Measurements from ENCODE around the gene AGXT.

AGXT gene

GRCh38 chr2:240888890-240889573 is 20.4 kb downstream of the AGXT start:
- H3K4me3 ChIP-seq (ENCODE audit: low read length): no peak overlapping the region
- DNase-seq (ENCODE audit: low read depth): no peak
- TF ChIP-seq, protein P1, sequence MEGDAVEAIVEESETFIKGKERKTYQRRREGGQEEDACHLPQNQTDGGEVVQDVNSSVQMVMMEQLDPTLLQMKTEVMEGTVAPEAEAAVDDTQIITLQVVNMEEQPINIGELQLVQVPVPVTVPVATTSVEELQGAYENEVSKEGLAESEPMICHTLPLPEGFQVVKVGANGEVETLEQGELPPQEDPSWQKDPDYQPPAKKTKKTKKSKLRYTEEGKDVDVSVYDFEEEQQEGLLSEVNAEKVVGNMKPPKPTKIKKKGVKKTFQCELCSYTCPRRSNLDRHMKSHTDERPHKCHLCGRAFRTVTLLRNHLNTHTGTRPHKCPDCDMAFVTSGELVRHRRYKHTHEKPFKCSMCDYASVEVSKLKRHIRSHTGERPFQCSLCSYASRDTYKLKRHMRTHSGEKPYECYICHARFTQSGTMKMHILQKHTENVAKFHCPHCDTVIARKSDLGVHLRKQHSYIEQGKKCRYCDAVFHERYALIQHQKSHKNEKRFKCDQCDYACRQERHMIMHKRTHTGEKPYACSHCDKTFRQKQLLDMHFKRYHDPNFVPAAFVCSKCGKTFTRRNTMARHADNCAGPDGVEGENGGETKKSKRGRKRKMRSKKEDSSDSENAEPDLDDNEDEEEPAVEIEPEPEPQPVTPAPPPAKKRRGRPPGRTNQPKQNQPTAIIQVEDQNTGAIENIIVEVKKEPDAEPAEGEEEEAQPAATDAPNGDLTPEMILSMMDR (conservative IDR thresholded peaks at IDR 0.05; ENCODE audit: low read length): no peak

DNA sequence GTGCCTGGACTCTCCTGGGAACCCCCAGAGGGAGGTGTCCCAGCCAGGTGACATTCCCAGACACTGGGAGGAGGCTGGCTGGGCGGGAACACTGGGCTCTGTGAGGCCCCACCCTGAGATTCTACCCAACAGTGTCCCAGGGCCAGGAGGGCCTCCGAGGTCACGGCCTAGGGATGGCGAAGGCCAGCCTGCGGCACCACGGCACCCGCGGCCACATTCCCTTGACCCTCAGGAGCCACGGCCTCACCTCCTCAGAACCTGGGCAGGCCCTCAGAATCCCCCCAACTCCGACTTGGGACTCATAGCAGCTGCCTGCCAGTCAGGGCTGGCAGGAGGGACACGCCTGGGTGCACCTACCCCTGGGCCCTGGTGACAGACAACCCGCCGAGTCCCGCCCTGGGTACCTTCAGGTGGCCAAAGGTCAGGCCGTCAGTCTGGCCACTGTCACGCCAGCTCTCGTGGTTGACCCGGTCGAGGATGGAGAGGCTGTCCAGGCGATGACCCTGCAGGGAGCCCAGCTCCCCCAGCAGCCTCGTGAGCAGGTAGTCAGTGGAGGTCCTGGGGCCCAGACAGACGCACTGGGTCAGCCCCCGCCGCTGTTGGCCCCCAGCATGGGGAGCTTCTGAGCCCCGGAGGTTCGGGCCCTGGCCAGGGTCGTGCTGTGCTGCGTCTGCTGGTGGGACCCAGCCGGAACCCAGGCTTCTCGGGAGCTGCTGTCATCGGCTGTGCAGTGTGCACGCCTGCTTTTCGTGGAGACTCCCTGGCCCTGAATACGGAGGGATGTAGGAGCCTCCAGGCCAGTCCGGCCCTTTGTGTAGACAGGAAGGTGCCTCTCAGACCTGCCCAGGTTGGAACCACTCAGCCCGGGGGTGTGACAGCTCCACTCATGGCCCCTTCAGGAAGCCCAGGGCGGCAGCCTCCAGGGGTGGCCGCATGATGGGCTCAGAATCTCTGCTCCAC is 21.3 kb downstream of the AGXT start:
- DNase-seq (ENCODE audit: low read depth): no peak
- H3K4me3 ChIP-seq (ENCODE audit: low read length): no peak overlapping the region
- TF ChIP-seq, protein P1 (conservative IDR thresholded peaks at IDR 0.05; ENCODE audit: low read length): no peak

DNA sequence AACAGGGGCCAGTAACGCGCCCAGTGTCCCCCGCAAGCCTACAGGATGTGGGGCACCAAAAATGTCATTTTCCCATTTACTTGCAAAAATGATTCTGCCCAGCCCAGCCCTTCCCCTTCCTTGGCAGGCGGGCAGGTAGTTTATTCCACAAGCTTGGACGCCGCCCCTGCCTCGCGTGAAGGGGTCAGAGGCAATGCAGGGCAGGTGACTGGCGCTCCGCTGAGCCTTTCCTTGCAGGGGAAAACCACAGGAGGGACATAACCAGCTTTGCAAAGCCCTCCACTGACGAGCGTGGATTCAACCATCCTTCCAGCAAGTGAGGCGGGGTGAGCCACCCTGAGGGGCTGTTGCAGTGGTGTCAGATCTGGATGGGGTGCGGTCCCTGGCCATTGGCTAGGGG is 22.1 kb downstream of the AGXT start:
- no peak for DNase-seq (ENCODE audit: low read depth)
- H3K4me3 ChIP-seq (ENCODE audit: low read length): no peak overlapping the region
- TF ChIP-seq, protein P1 (conservative IDR thresholded peaks at IDR 0.05; ENCODE audit: low read length): no peak

- TF ChIP-seq, protein P1 (conservative IDR thresholded peaks at IDR 0.05; ENCODE audit: low read length): no peak
- DNase-seq (ENCODE audit: low read depth): no peak
- no peak overlapping the region for H3K4me3 ChIP-seq (ENCODE audit: low read length)
Measured at GRCh38 chr2:240891492-240892340, 23.1 kb downstream of the AGXT start.

DNA sequence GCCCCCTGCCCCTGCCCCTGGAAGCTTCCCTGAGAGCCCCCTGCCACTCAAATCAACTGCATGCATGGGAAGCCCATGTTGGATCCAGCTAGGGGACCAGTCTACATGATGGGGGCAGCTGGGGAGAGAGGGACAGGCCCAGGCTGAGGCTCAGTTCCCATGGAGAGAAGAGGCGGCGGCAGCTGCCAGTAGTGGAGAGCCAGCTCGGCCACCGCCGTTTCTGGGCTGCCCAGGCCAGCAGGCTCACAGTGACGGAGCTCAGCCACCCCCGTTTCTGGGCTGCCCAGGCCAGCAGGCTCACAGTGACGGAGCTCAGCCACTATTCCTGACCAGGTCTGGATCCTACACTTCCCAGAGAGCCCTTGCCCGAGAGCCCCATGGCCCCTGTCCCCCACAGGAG is 23.7 kb downstream of the AGXT start:
- TF ChIP-seq, protein P1 (conservative IDR thresholded peaks at IDR 0.05; ENCODE audit: low read length): no peak
- H3K4me3 ChIP-seq (ENCODE audit: low read length): no peak overlapping the region
- no peak for DNase-seq (ENCODE audit: low read depth)

DNA sequence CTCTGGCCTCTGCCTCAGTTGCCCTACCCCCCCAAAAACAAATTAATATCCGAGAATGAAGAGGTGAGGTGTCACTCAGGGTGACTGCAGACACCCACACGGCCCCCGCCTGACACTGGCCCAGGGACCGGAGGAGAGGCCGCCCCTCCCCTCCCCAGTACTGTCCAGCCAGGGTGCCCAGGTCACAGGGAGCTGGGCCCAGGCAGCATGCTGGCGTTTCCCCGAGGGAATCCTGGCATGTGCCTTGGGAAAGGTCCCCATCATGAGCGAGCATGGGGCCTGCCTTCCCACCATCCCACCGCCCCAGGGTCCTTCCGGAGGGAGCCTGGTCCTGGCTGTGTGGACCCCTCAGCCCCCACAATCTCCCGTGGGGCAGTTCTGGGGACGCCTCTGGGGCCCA is 24.3 kb downstream of the AGXT start:
- TF ChIP-seq, protein P1 (conservative IDR thresholded peaks at IDR 0.05; ENCODE audit: low read length): no peak
- no peak overlapping the region for H3K4me3 ChIP-seq (ENCODE audit: low read length)
- no peak for DNase-seq (ENCODE audit: low read depth)
